OCI-M2 (cell line): ENCODE data around the gene VANGL1.

Source experiments
- DNase-seq: peaks from one replicate; lab custom pipeline; 2025; ENCODE audit not compliant: unreplicated experiment; lab: John Stamatoyannopoulos, UW

Gene VANGL1

GRCh38 chr1:115666702-115667101 lies 24.9 kb downstream of the VANGL1 start:
- no peak for DNase-seq

- DNase-seq = no peak
These were observed 26.8 kb downstream of the VANGL1 start for GRCh38 chr1:115668579-115668978.

DNA sequence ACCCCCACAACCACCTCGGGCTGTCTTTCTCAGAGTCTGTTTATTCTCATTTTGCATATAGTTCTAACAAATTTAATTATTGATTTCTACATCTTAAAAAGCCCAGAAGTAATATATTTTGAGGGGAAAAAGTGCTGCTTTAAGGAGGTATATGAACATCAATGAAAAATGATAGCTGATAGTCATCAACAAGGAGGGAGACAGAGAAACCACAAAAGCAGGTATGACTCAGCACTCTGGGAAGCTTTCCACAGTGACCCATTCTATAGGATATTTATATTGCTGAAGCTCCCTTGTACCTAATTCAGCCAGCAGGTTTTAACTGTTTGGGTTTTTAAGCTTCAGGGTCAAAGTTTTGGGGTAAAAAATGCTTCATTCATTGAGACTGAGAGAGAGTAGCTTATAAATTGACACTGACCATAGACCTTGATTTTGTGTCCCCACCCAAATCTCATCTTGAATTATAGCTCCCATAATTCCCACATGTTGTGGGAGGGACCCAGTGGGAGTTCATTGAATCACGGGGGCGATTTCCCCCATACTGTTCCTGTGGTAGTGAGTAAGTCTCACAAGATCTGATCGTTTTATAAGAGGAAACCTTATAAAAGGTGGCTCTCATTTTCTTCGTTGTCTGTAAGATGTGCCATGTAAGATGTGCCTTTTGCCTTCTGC lies 27.4 kb downstream of the VANGL1 start:
- DNase-seq = no peak

GRCh38 chr1:115669886-115670285 lies 28.1 kb downstream of the VANGL1 start:
- no peak for DNase-seq

GRCh38 chr1:115670476-115671175 lies 28.9 kb downstream of the VANGL1 start:
- no peak for DNase-seq

- DNase-seq = no peak
These were observed 29.6 kb downstream of the VANGL1 start for GRCh38 chr1:115671176-115671934.

GRCh38 chr1:115672224-115673009 lies 30.6 kb downstream of the VANGL1 start:
- DNase-seq = no peak

GRCh38 chr1:115676498-115677181 lies 34.9 kb downstream of the VANGL1 start:
- DNase-seq = no peak

GRCh38 chr1:115677182-115677555 lies 35.4 kb downstream of the VANGL1 start:
- DNase-seq = no peak

DNA sequence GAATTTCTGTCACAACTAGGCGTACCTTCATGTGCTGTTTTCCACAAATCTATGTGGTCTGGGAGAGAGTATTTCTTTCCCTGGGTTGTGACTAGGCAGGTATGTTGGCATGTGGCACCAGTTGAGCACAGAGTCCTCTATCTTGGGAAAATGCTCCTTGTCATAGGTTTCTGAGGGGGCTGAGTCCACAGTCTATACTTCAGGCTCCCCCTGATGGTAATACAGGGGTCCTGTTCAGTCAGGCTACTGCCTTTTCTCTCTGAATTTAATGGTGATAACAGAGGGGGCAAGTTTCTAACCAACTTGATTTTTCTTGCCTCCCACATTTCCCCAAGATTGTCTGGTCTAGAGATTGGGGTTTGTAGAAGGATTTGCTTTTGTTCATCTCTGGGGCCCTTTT lies 35.8 kb downstream of the VANGL1 start:
- no peak for DNase-seq

- DNase-seq = no peak
These were observed 36.4 kb downstream of the VANGL1 start for GRCh38 chr1:115678141-115678540.

GRCh38 chr1:115679141-115679611 lies 37.4 kb downstream of the VANGL1 start:
- no peak for DNase-seq

- DNase-seq = no peak
These were observed 39.0 kb downstream of the VANGL1 start for GRCh38 chr1:115680730-115681111.

DNA sequence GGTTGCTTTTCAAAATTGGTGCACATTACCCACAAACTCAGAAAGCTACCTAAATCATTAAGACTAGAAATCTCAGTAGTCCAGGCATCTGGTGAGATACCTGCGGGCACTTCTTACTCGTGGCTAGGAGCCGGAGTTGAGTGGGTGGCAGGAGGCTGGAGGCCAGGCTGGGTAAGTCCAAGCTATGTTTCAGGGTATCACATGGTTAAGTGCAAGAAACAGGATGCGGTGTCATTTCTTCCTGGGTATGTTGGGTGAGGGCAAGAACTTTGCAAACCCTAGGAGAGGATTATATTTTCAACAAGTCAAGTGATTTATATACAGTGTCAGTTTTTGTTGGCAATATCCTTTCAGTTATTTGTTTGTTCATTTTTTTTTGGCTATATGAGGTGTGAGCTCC lies 41.0 kb downstream of the VANGL1 start:
- DNase-seq = no peak

DNA sequence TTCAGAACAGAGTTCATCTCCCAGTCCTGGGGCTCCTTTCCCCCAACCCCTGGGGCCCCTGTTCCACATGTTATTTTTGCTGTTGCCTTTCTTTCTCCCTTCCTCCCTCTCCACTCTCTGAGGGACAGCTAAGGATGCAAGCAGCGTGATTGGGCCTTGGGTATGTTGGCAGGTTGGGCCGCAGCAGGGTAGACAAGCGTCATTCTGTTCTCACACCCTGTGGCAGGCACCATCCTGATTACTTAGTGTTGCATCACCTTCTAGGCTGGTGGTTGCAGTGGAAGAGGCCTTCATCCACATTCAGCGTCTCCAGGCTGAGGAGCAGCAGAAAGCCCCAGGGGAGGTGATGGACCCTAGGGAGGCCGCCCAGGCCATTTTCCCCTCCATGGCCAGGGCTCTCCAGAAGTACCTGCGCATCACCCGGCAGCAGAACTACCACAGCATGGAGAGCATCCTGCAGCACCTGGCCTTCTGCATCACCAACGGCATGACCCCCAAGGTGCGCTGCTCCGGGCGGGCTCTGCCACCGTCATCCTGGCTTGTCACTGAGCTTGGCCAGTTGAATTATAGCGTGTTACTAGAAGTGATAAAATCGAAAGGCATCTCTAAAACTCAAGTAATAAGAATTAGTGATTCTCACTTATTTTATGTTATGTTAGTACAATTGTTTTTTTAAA lies 43.4 kb downstream of the VANGL1 start:
- no peak for DNase-seq

DNA sequence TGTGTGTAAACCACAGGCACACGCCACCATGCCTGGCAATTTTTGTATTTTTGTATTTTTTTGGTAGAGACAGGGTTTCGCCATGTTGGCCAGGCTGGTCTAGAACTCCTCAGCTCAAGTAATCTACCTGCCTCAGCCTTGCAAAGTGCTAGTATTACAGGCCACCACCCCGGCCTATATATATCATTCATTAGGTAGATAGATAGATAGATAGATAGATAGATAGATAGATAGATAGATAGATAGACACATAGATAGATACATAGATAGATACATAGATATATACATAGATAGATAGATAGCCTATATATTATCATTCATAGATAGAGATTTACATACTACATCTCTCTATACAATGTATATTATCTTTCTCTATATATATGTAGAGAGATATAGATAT lies 46.0 kb downstream of the VANGL1 start:
- DNase-seq = no peak

DNA sequence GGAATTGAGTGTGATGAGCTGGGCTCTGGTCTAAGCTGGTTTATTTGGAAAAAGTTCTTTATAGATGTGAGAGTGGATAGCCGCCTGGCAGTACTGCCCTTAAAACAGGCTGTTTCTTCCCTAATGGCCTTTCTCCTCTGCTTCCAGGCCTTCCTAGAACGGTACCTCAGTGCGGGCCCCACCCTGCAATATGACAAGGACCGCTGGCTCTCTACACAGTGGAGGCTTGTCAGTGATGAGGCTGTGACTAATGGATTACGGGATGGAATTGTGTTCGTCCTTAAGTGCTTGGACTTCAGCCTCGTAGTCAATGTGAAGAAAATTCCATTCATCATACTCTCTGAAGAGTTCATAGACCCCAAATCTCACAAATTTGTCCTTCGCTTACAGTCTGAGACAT lies 49.2 kb downstream of the VANGL1 start:
- no peak for DNase-seq

- DNase-seq = no peak
These were observed 50.5 kb downstream of the VANGL1 start for GRCh38 chr1:115692224-115692623.

- DNase-seq = no peak
These were observed 53.0 kb downstream of the VANGL1 start for GRCh38 chr1:115694805-115695204.

DNA sequence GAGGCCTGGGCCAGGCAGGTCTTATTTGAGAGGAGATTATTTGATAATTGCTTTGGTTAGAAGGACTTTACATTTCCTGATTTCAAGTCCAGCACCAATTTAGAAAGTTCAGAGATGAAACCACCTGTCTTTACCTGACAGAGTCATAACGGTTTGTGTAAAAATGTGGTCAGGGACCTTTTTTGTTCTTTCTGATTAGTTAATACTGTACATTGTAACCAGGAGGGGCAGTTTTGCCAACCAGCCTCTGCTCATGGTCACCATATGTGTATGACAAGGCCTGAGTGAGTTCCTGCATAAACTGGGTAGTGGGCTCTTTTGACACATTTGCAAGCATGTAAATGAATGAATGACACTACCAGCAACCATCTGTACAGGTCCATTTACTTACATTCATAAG lies 55.8 kb downstream of the VANGL1 start:
- DNase-seq = no peak
